PC-3 (cell line): ENCODE data around the gene JMJD6. TPM values are rescaled to one million over a fixed set of nuclear protein-coding genes. Genes with fewer than 3 reads are reported as not detected.

Experiments used
- ATAC-seq: fragments of 200-7000 bp; cut with Tn5 transposase; 2 replicates; pipeline ENCODE4 v1.9.1; 2020; ENCODE audit warnings: mild to moderate bottlenecking, moderate library complexity
- BruUV-seq: library from RNA; stranded (reverse); fragments of 400-500 nt; replicated peaks from 2 replicates; lab custom pipeline; 2021; lab: Mats Ljungman, UMichigan
- CTCF ChIA-PET: fragments of 300-600 bp; sonication (Branson Sonifier 250); formaldehyde crosslinking; loops from one replicate; lab custom pipeline; 2022; ENCODE audit warnings: antibody characterized with exemption; lab: Charles Lee
- POLR2A ChIA-PET: fragments of 300-600 bp; sonication (Branson Sonifier 250); formaldehyde crosslinking; loops from one replicate; lab custom pipeline; 2022; ENCODE audit warnings: antibody characterized with exemption; ENCODE audit not compliant: unreplicated experiment; lab: Charles Lee
- DNase-seq: peaks from one replicate; pipeline ENCODE4 v3.0.0-alpha.2; 2015
- H2AFZ ChIP-seq: fragments of 300-600 bp; sonication (generic); 2 replicates; pipeline ENCODE4 v1.6.0; 2016; ENCODE audit warnings: antibody characterized with exemption, low read length
- H3F3A ChIP-seq: fragments of 300-600 bp; sonication (generic); one replicate; pipeline ENCODE4 v1.6.0; 2017; ENCODE audit warnings: antibody characterized with exemption, low read length, control low read depth, mild to moderate bottlenecking; ENCODE audit not compliant: unreplicated experiment
- H3K27ac ChIP-seq: fragments of 300-600 bp; sonication (generic); 2 replicates; pipeline ENCODE4 v1.5.1; 2016; ENCODE audit warnings: mild to moderate bottlenecking, low read length
- H3K27me3 ChIP-seq: fragments of 300-600 bp; sonication (generic); 2 replicates; pipeline ENCODE4 v1.6.1; 2016; ENCODE audit warnings: low read length, mixed read lengths
- H3K36me3 ChIP-seq: fragments of 300-600 bp; sonication (generic); 2 replicates; pipeline ENCODE4 v1.6.1; 2016; ENCODE audit warnings: low read depth, mixed run types, low read length, mixed read lengths
- H3K4me1 ChIP-seq: fragments of 300-600 bp; sonication (generic); 2 replicates; pipeline ENCODE4 v1.5.1; 2016; ENCODE audit warnings: low read length; ENCODE audit not compliant: insufficient read depth
- H3K4me2 ChIP-seq: fragments of 300-600 bp; sonication (generic); 2 replicates; pipeline ENCODE4 v1.6.0; 2016; ENCODE audit warnings: low read length
- H3K4me3 ChIP-seq: fragments of 300-600 bp; sonication (generic); 2 replicates; pipeline ENCODE4 v1.5.1; 2016; ENCODE audit warnings: mild to moderate bottlenecking, low read length, mixed read lengths
- H3K79me2 ChIP-seq: fragments of 300-600 bp; sonication (generic); 2 replicates; pipeline ENCODE4 v1.6.1; 2017; ENCODE audit warnings: low read length, mixed read lengths
- H3K9ac ChIP-seq: fragments of 300-600 bp; sonication (generic); 2 replicates; pipeline ENCODE4 v1.6.0; 2016; ENCODE audit warnings: mild to moderate bottlenecking, low read length
- H3K9me2 ChIP-seq: fragments of 300-600 bp; sonication (generic); replicated peaks from 2 replicates; pipeline ENCODE4 v1.6.1; 2016; ENCODE audit warnings: mixed run types, low read length, mixed read lengths
- H3K9me3 ChIP-seq: fragments of 300-600 bp; sonication (generic); 2 replicates; pipeline ENCODE4 v1.6.1; 2016; ENCODE audit warnings: low read length, mixed read lengths
- H4K20me1 ChIP-seq: fragments of 300-600 bp; sonication (generic); 2 replicates; pipeline ENCODE4 v1.6.1; 2016; ENCODE audit warnings: low read length, mixed read lengths
- EZH2 ChIP-seq: fragments of 300-600 bp; sonication (generic); IDR thresholded peaks from one replicate; pipeline ENCODE4 v1.6.1; 2017; ENCODE audit warnings: antibody characterized with exemption, mild to moderate bottlenecking, low read length; ENCODE audit not compliant: unreplicated experiment
- EZH2phosphoT487 ChIP-seq: fragments of 300-600 bp; sonication (generic); IDR thresholded peaks from 2 replicates; pipeline ENCODE4 v1.6.1; 2018; ENCODE audit warnings: mild to moderate bottlenecking, antibody characterized with exemption, low read length, borderline replicate concordance
- intact Hi-C: fragments of 100-400 bp; cut with micrococcal nuclease; formaldehyde crosslinking; loops from 2 replicates; pipeline ENCODE4 v1.9.0; 2023
- total RNA-seq: library from RNA; depleted of rRNA; stranded (reverse); fragments of >200 nt; gene quantifications from 2 replicates; pipeline ENCODE4 v1.2.3, GENCODE V29; 2014
- TF ChIP-seq, protein P1 (sequence below): fragments of 300-600 bp; sonication (generic); conservative IDR thresholded peaks from 2 replicates; pipeline ENCODE4 v1.5.1; 2017; ENCODE audit warnings: antibody characterized with exemption, low read depth, mild to moderate bottlenecking, low read length

Gene JMJD6
- total RNA-seq, 1 experiment from 2014 or later: 39.0 TPM

DNA sequence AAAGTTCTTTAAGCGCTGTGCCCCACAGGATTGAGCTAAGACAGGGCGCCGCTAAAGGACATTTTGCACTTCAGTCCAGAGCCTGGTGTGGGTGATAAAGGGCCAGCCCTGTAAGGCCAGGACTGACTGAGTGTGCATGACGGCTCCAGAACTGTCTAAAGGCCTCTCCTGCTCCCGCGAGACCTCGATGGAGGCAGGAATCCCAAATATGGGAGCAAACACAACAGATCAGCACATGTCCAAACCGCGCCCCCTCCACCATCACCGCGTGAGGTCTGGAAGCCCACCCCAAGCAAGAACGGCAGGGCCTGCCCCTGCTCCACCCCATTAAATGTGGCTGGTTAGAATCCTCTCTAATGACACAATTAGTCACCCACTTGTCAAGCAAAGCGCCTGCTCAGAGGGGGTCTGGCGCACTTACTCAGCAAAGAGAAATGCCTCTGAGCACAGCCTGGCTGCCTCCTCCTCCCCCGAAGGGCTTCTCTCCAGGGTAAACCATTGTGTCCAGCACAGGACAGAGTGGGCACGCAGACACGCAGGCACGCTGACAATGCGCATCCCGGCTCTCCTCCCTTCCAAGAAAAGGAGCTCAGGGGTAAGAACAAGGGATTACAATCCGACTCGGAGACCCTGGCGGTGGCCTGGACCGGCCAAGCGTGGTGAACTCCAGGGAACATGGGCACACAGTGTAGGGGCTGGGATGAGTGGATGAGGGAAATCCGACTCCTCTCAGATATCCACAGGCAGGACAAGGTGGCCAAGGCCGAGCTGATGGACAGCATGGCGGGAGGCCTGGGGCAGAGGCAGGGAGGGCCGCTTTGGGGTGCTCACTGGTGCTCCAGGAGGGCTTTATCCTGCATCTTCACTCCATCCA, 17.1 kb downstream of the JMJD6 start:
- POLR2A ChIA-PET: interaction anchor here (0.5 to 0.6 kb wide), 3 partner anchors 19 to 209 kb away, joined by 3 to 12 read pairs (median 9); no protein-coding TSS in a partner anchor
- Histone ChIP-seq H3K9me2 (no peaks in the 10 kb centered on the region), H3F3A (no peaks in the 10 kb centered on the region), H3K36me3 (peaks cover 8% of the 10 kb centered on the region; the same call in 1 of the 2 replicates), H3K79me2 (peaks cover 36% of the 10 kb centered on the region), H4K20me1 (no peaks in the 10 kb centered on the region), H3K9me3 (no peaks in the 10 kb centered on the region), H3K4me2 (peak overlapping the region; percentile 89), H3K27me3 (no peaks in the 10 kb centered on the region), H2AFZ (peak overlapping the region; percentile 66), H3K27ac (peak overlapping the region; percentile 64), H3K9ac (peak overlapping the region; percentile 64), H3K4me3 (peak overlapping the region; percentile 73), H3K4me1 (peaks cover 25% of the 10 kb centered on the region)
- DNase-seq (peak; percentile 88), ATAC-seq (peak; percentile 74)
- intact Hi-C loops: no loop called here
- TSS peak; percentile 95 for BruUV-seq
- TF ChIP-seq EZH2phosphoT487: no peak
- no peak for TF ChIP-seq EZH2
- TF ChIP-seq, protein P1, sequence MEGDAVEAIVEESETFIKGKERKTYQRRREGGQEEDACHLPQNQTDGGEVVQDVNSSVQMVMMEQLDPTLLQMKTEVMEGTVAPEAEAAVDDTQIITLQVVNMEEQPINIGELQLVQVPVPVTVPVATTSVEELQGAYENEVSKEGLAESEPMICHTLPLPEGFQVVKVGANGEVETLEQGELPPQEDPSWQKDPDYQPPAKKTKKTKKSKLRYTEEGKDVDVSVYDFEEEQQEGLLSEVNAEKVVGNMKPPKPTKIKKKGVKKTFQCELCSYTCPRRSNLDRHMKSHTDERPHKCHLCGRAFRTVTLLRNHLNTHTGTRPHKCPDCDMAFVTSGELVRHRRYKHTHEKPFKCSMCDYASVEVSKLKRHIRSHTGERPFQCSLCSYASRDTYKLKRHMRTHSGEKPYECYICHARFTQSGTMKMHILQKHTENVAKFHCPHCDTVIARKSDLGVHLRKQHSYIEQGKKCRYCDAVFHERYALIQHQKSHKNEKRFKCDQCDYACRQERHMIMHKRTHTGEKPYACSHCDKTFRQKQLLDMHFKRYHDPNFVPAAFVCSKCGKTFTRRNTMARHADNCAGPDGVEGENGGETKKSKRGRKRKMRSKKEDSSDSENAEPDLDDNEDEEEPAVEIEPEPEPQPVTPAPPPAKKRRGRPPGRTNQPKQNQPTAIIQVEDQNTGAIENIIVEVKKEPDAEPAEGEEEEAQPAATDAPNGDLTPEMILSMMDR: no peak
- CTCF ChIA-PET: no interaction called here

DNA sequence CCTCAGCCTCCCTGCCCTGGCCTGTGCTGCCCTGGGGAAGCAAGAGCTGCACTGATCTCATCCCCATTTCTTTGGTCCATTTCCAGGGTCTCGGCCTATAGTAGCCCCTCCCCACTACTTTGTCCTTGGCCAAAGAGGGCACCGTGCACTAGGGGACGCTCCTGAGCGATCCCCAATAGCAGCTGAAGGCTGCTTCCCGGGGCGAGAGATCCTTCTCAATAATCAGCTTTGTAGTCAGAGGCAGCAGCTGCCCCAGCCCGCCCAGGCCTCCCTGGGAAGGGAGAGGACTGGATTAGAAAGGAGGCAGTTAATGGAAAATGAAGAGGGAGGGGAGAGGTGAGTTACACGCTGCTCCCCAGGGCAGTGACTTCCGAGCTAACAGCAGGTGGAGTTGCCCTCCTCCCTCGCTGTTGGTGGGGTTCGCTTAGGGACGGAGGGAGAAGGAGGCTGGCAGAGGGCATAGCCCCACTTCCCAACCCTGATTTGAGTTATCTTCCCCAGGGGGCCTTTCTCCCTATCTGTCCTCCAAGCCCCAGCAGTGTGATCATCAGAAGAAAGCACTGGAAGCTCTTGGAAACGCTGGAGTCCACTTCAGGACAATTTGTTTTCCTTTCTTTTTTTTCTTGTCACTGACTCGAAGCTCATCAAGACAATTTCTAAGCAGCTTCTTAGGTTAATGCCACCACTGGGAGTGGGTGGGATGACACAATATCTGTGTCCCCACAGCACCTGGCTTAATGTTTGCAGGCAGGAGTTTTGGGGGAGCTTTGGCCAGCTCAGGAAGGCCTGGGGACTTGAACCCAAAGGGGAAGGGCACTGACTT, 18.2 kb downstream of the JMJD6 start:
- intact Hi-C loops: no loop called here
- peaks cover 25% of the 10 kb centered on the region for H3K4me1 ChIP-seq
- CTCF ChIA-PET: interaction anchor here (1.0 kb wide), 1 partner anchor 27 kb away, joined by 3 read pairs; no protein-coding TSS in a partner anchor
- H3K9me3 ChIP-seq: no peaks in the 10 kb centered on the region
- H3F3A ChIP-seq: no peaks in the 10 kb centered on the region
- POLR2A ChIA-PET: interaction anchor here (0.5 kb wide), 1 partner anchor 24 kb away, joined by 3 read pairs; no protein-coding TSS in a partner anchor
- peaks cover 37% of the 10 kb centered on the region for H3K79me2 ChIP-seq
- no peak overlapping the region for H3K9ac ChIP-seq
- H4K20me1 ChIP-seq: no peaks in the 10 kb centered on the region
- no peak overlapping the region for H3K4me3 ChIP-seq
- no peak for TF ChIP-seq EZH2
- TF ChIP-seq, protein P1: no peak
- TF ChIP-seq EZH2phosphoT487: no peak
- no peak for DNase-seq
- ATAC-seq: no peak
- no peaks in the 10 kb centered on the region for H3K9me2 ChIP-seq
- no peaks in the 10 kb centered on the region for H3K36me3 ChIP-seq
- no peaks in the 10 kb centered on the region for H3K27me3 ChIP-seq
- no peak overlapping the region for H3K4me2 ChIP-seq
- no peak overlapping the region for H3K27ac ChIP-seq
- no peak overlapping the region for H2AFZ ChIP-seq
- BruUV-seq: no TSS peak
